NCI-H510A treated with DMSO at 0.1 percent for 48 hours (cell line): Measurements from ENCODE around the gene GLUD2.

ENCODE experiments used
- DNase-seq: peaks from one replicate; lab custom pipeline; 2025; lab: John Stamatoyannopoulos, UW

GLUD2 gene

GRCh38 chrX:121047441-121048419 lies at the start of gene GLUD2:
GLUD2 (plus strand) TSS chrX:121047610; CDS start chrX:121047685, 75 bp downstream.
- DNase-seq, result peak; percentile 22

GRCh38 chrX:120999413-120999812 lies 48.0 kb upstream of the GLUD2 start:
- no peak for DNase-seq

GRCh38 chrX:121000589-121000988 lies 46.8 kb upstream of the GLUD2 start:
- DNase-seq, result no peak

GRCh38 chrX:121008920-121009319 lies 38.5 kb upstream of the GLUD2 start:
- no peak for DNase-seq

GRCh38 chrX:121009764-121010163 lies 37.6 kb upstream of the GLUD2 start:
- no peak for DNase-seq

DNA sequence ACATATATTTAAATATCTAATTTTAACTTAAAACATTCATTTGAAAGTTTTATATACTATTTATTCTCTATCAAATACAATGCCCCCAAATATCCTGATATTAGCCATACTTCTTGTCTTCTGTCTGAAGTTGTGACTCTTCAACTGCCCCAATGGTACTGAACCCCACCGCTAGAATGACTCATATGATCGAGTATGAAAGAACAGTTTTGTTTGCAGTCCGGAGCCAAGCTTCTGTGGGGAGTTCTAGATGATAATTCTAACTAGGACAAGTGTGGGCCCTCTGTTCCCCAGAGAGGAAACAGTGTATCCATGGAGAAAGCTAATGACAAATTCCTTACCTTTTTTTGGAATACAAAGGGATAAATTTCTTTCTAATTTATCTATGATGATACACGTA lies 37.2 kb upstream of the GLUD2 start:
- no peak for DNase-seq

- DNase-seq, result no peak
Measured at GRCh38 chrX:121011254-121011653, 36.2 kb upstream of the GLUD2 start.

- no peak for DNase-seq
Measured at GRCh38 chrX:121013897-121014455, 33.4 kb upstream of the GLUD2 start.

- no peak for DNase-seq
Measured at GRCh38 chrX:121014826-121015225, 32.6 kb upstream of the GLUD2 start.

GRCh38 chrX:121028419-121028818 lies 19.0 kb upstream of the GLUD2 start:
- peak; percentile 2 for DNase-seq

GRCh38 chrX:121030083-121030482 lies 17.3 kb upstream of the GLUD2 start:
- no peak for DNase-seq

DNA sequence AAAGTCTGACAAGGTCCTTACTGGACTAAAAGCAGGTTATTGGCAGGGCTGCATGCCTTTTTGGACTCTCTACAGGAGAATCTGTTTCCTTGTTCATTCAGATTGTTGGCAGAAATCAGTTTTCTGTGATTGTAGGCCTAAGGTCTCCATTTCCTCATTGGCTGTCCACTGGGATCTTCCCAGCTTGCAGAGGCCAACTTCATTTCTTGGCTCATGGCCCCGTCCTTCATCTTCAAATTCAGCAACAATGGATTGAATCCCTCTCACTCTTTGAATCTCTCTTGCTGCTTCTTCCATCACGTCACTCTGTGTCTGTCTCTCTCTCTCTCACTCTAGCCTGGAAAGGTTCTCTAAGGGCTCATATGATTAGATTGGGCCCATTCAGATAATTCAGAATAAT lies 14.9 kb upstream of the GLUD2 start:
- DNase-seq, result no peak

DNA sequence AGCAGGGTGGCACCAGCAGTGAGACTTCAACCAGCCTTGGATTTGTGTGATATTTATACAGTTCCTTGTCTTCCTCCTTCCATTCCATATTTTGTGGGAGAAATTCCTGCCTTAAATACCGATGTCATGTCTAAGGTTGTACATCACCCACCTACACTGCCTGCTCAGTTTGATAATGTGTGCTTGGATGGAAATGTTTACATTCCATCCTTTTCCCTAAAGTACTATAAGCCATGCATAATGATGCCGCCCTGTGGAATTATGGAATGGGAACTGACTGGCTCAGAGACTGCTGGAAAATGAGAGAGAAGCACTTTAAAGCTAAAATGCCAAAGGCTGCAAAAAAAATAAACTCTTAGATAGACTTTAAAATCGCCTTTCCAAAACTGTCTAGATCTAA lies 11.3 kb upstream of the GLUD2 start:
- no peak for DNase-seq

DNA sequence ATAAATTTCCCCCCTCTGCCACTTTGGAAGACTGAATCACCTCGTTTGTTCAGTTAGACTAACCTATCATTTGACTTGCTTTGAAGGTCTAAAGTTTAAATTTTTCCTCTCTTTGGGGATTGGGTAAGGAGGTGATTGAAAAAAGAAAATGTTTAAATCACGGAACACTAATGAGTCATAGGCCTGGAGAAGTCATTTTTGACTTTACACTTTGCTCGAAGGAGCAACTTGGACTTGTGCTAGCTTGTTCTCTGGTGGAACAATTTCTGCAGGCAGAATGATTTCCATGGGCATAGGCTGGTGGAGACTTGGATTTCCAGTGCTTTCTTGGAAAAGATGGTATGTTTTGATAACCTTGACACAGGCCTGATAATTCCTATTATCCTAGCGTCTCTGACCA lies 10.5 kb upstream of the GLUD2 start:
- DNase-seq, result no peak

- DNase-seq, result no peak
Measured at GRCh38 chrX:121050781-121051180, 3.4 kb downstream of the GLUD2 start.

DNA sequence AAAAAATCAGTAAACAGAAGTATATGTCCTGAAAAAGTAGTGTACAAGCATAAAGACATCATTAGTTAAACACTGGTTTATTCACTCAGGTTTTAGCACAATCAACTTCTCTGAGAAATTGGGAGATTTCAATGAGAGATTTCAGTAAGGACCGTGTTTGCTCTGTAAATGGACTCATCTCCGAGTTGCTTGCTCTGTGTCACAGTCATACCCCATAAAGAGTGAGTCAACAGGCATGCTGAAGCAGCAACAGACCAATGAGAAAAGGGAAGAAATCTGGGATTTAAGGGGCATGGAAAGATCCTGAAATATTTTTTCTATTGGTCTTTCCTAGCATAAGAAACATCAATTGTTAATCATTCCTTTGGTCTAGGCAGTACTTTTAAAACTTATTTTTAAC lies 4.7 kb downstream of the GLUD2 start:
- DNase-seq, result no peak

DNA sequence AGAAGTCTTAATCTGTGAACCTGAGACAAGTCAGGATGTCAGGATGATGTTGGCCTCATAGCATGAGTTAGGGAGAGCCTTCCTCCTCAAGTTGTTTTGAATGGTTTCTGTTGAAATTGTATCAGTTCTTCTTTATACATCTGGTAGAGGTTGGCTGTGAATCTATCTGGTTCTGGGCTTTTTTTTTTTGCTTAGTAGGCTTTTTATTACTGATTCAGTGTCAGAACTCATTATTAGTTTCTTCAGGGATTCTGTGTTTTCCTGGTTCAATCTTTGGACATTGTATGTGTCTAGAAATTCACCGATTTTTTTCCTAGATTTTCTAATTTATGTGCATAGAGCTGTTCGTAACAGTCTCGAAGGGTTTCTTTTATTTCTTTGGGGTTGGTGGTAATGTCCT lies 14.9 kb downstream of the GLUD2 start:
- no peak for DNase-seq

GRCh38 chrX:121064579-121064978 lies 17.2 kb downstream of the GLUD2 start:
- no peak for DNase-seq

DNA sequence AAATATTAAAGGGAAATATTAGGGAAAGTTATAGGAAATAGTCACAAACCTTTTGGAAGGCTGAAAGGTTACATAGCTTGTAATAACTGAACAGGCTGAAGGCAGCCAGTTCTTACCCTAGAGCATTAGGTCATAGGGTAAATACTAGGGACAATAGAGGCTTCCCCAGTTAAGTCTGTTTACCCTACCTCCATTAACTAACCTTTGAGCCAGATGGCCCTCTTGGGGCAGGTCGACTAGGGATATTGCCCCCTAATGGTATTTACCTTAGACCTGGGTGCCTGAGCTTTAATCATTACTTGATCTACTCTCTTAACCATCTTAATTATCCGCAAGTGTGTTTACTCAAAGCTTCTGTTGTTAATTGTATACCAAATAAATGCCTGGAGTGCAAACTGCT lies 36.8 kb downstream of the GLUD2 start:
- peak; percentile 23 for DNase-seq

DNA sequence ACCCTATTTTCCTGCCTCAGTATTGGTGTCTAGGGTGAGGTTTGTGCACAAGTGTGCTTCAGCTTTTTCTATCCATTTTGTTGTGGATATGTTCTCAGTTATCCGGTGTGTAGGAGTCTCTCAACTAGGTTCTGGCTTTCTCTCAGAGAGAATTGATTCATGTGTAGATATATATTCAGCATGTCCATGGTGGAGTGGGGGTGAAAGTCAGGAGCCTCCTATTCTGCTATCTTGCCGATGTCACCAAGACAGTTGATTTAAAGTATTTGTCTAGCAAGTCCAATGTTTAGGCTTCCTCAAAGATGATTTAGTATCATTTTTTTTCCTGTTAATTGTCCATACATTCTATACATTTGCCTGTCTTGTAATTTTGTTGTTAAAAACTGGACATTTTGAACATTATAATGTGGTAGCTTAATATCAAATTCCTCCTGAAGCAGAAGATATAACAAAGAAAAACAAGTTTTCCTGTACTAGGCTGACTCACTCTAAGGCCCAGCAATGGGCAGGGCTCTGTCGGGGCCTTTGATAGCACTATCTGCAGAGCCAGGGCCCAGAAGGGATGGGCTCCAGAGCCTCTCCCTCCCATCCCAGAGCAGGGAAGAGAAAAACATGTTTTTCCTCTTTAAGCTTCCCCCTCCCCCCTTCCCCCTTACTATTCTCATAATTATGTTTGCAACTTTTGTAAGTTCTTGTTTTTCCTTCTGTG lies 37.6 kb downstream of the GLUD2 start:
- DNase-seq, result no peak

DNA sequence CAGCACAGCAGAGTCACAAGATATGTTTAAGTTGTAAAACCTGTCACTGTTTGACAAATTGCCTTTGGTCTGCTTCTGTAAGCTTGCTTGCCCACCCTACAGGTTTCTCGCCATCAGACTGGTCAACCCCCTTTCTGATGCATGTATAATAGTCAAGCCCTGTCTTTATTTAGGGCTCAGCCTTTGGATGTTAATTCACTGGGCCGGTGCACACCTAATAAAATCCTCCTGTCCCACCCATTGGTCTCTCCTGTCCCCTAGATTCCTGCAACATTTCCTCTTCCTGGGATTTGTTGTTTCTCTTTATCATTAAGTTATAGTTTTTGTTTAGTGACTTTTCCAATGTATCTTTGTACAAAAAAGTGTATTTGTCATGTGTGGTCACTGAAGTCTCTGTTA lies 38.2 kb downstream of the GLUD2 start:
- DNase-seq, result no peak

DNA sequence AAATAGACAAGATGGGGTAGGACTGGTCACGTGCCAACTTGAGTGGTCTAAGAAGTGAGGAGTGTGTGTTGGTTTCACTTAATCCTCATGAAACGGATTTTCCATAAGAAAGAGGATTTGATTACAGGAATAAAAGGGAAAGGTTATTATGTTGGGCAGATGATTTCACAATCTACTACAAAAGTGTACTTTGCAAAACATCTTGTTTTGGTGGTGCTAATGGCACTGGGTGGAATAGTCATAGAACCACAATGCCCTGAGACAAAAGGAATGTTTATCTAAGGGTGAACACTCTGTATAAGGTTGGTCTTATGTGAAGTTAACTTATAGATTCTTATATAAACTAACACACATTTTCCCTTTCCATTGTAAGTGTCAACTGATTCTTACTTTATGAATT lies 45.6 kb downstream of the GLUD2 start:
- no peak for DNase-seq
